Smooth muscle cell (in vitro differentiated cells): Measurements from ENCODE around the gene ACOXL. TPM values are rescaled to one million over a fixed set of nuclear protein-coding genes. Genes with fewer than 3 reads are reported as not detected.

Experiments used
- DNase-seq: peaks from one replicate; lab custom pipeline; 2025; ENCODE audit not compliant: unreplicated experiment; lab: John Stamatoyannopoulos, UW
- H2AFZ ChIP-seq: fragments of 200-600 bp; sonication (generic); 2 replicates; pipeline ENCODE4 v1.6.0; 2016; ENCODE audit warnings: antibody characterized with exemption, low read depth, mild to moderate bottlenecking
- H3F3A ChIP-seq: fragments of 200-600 bp; sonication (generic); 2 replicates; pipeline ENCODE4 v1.6.0; 2017; ENCODE audit warnings: antibody characterized with exemption, low read depth
- H3K27ac ChIP-seq: fragments of 200-600 bp; sonication (generic); 2 replicates; pipeline ENCODE4 v1.5.1; 2016; ENCODE audit warnings: low read depth, mild to moderate bottlenecking
- H3K27me3 ChIP-seq: fragments of 200-600 bp; sonication (generic); 2 replicates; pipeline ENCODE4 v1.6.1; 2016; ENCODE audit warnings: low read depth, mild to moderate bottlenecking
- H3K36me3 ChIP-seq: fragments of 200-600 bp; sonication (generic); 2 replicates; pipeline ENCODE4 v1.5.1; 2016; ENCODE audit warnings: low read depth
- H3K4me1 ChIP-seq: fragments of 200-600 bp; sonication (generic); 2 replicates; pipeline ENCODE4 v1.5.1; 2016; ENCODE audit warnings: low read depth
- H3K4me2 ChIP-seq: fragments of 200-600 bp; sonication (generic); 2 replicates; pipeline ENCODE4 v1.6.0; 2016; ENCODE audit warnings: mild to moderate bottlenecking
- H3K4me3 ChIP-seq: fragments of 200-600 bp; sonication (generic); 2 replicates; pipeline ENCODE4 v1.5.1; 2016; ENCODE audit warnings: mild to moderate bottlenecking
- H3K79me2 ChIP-seq: fragments of 200-600 bp; sonication (generic); 2 replicates; pipeline ENCODE4 v1.6.0; 2016; ENCODE audit warnings: low read depth, mild to moderate bottlenecking
- H3K9ac ChIP-seq: fragments of 200-600 bp; sonication (generic); 2 replicates; pipeline ENCODE4 v1.6.0; 2016; ENCODE audit warnings: low read depth
- H3K9me3 ChIP-seq: fragments of 200-600 bp; sonication (generic); replicated peaks from 2 replicates; pipeline ENCODE4 v1.5.1; 2016; ENCODE audit warnings: low read depth
- H4K20me1 ChIP-seq: fragments of 200-600 bp; sonication (generic); 2 replicates; pipeline ENCODE4 v1.6.0; 2016; ENCODE audit warnings: low read depth
- WGBS: methylation state at CpG from one replicate; pipeline ENCODE4 v1.1.7; 2016; ENCODE audit warnings: low lambda C conversion rate; 5-methylcytosine and 5-hydroxymethylcytosine counted together
- polyA plus RNA-seq: library from polyadenylated mRNA; unstranded; fragments of >200 nt; fragmentation: Nextera tagmentation; extraction: Ambion mirVana; gene quantifications from 2 replicates; pipeline ENCODE4 v1.2.1, GENCODE V29; 2016
- total RNA-seq: library from RNA; depleted of rRNA; stranded (reverse); fragments of >200 nt; gene quantifications from 2 replicates; pipeline ENCODE4 v1.2.3, GENCODE V29; 2014
- TF ChIP-seq, protein P1 (sequence below): fragments of 200-600 bp; sonication (generic); IDR thresholded peaks from 2 replicates; pipeline ENCODE4 v1.5.1; 2017; ENCODE audit warnings: borderline replicate concordance, mild to moderate bottlenecking, antibody characterized with exemption; ENCODE audit not compliant: insufficient read depth, poor library complexity, severe bottlenecking

Gene ACOXL
- total and polyA plus RNA-seq, 2 experiments from 2014 or later: not detected

GRCh38 chr2:111017034-111017622 lies 284.8 kb downstream of the ACOXL start:
- H3K9ac ChIP-seq: no peak overlapping the region
- H3K4me2 ChIP-seq: no peak overlapping the region

DNA sequence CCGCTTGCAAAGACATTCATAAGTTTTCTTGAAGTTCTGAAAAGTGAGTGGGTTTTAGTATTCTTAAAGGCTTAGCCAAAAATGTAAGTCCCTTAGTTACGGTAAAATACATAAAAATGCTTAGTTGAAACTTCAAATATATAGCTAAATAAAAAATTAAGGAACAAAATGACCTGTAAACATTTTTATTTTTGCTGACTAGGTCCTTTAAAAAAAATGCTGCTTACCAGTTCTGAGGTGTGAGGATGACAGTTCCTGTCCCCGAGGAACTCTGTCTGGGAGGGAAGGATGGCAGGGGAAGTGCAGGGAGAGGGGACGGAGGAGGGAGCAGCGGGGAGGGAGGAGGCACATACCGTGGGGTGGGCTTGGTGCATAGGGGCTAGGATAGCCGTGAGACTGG lies 285.5 kb downstream of the ACOXL start:
- Histone ChIP-seq H3K4me3 (no peak overlapping the region), H3K27me3 (no peaks in the 10 kb centered on the region), H2AFZ (no peak overlapping the region), H3K9me3 (peaks cover 3% of the 10 kb centered on the region), H3K9ac (no peak overlapping the region), H3K79me2 (no peaks in the 10 kb centered on the region), H3K27ac (no peak overlapping the region), H3K4me1 (no peaks in the 10 kb centered on the region), H3K4me2 (no peak overlapping the region), H3F3A (no peaks in the 10 kb centered on the region), H4K20me1 (no peaks in the 10 kb centered on the region), H3K36me3 (no peaks in the 10 kb centered on the region)
- TF ChIP-seq, protein P1, sequence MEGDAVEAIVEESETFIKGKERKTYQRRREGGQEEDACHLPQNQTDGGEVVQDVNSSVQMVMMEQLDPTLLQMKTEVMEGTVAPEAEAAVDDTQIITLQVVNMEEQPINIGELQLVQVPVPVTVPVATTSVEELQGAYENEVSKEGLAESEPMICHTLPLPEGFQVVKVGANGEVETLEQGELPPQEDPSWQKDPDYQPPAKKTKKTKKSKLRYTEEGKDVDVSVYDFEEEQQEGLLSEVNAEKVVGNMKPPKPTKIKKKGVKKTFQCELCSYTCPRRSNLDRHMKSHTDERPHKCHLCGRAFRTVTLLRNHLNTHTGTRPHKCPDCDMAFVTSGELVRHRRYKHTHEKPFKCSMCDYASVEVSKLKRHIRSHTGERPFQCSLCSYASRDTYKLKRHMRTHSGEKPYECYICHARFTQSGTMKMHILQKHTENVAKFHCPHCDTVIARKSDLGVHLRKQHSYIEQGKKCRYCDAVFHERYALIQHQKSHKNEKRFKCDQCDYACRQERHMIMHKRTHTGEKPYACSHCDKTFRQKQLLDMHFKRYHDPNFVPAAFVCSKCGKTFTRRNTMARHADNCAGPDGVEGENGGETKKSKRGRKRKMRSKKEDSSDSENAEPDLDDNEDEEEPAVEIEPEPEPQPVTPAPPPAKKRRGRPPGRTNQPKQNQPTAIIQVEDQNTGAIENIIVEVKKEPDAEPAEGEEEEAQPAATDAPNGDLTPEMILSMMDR: no peak
- no peak for DNase-seq
- 81% methylated on average over 6 of the region's 7 CpGs for WGBS

More at GRCh38 chr2:111017034-111017622, 284.8 kb downstream of the ACOXL start:
- no peak overlapping the region for H3K4me3 ChIP-seq
- no peak overlapping the region for H2AFZ ChIP-seq
- H3K27ac ChIP-seq: no peak overlapping the region
- H3K27me3 ChIP-seq: no peaks in the 10 kb centered on the region
- H3K9me3 ChIP-seq: peaks cover 9% of the 10 kb centered on the region
- H3K36me3 ChIP-seq: no peaks in the 10 kb centered on the region
- no peaks in the 10 kb centered on the region for H4K20me1 ChIP-seq
- WGBS: 92% methylated on average over 7 of the region's 7 CpGs
- DNase-seq: no peak
- TF ChIP-seq, protein P1: no peak
- no peaks in the 10 kb centered on the region for H3K4me1 ChIP-seq
- no peaks in the 10 kb centered on the region for H3K79me2 ChIP-seq
- H3F3A ChIP-seq: no peaks in the 10 kb centered on the region

DNA sequence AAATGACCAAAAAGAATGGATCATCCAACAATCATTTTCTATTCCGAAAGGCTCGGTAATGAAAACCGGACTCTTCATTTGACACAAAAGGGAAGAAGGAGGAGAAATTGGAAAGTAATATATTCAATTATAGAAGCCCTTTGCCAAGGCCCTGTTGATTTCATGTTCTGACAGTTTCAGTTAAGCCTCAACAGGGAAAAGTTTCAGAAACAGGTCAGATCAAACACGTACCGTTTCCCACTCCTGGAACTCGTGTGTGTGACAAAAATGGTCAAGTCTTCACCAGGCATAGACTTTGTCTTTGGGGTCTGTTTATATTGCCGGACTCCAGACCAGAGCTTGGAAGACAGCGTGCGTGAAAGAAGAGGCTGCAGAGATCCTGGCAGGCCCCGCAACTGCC lies 287.0 kb downstream of the ACOXL start:
- 93% methylated on average over 10 of the region's 10 CpGs for WGBS
- no peak overlapping the region for H3K27ac ChIP-seq
- H3K27me3 ChIP-seq: no peaks in the 10 kb centered on the region
- TF ChIP-seq, protein P1: no peak
- no peak overlapping the region for H3K4me2 ChIP-seq
- no peaks in the 10 kb centered on the region for H3K4me1 ChIP-seq
- no peaks in the 10 kb centered on the region for H3K9me3 ChIP-seq
- no peaks in the 10 kb centered on the region for H3F3A ChIP-seq
- H4K20me1 ChIP-seq: no peaks in the 10 kb centered on the region
- H3K4me3 ChIP-seq: no peak overlapping the region
- no peak overlapping the region for H2AFZ ChIP-seq
- no peaks in the 10 kb centered on the region for H3K36me3 ChIP-seq
- DNase-seq: no peak
- no peak overlapping the region for H3K9ac ChIP-seq
- H3K79me2 ChIP-seq: no peaks in the 10 kb centered on the region

- H3K9me3 ChIP-seq: no peaks in the 10 kb centered on the region
- no peak for DNase-seq
- no peak overlapping the region for H3K9ac ChIP-seq
- no peaks in the 10 kb centered on the region for H3F3A ChIP-seq
- H3K4me2 ChIP-seq: no peak overlapping the region
- H3K4me3 ChIP-seq: no peak overlapping the region
- H3K27me3 ChIP-seq: peaks cover 4% of the 10 kb centered on the region
- H3K36me3 ChIP-seq: no peaks in the 10 kb centered on the region
- H3K79me2 ChIP-seq: no peaks in the 10 kb centered on the region
- H4K20me1 ChIP-seq: no peaks in the 10 kb centered on the region
- 96% methylated on average over 7 of the region's 7 CpGs for WGBS
- TF ChIP-seq, protein P1: no peak
- H2AFZ ChIP-seq: no peak overlapping the region
- H3K27ac ChIP-seq: no peak overlapping the region
- no peaks in the 10 kb centered on the region for H3K4me1 ChIP-seq
Measured at GRCh38 chr2:111022633-111023032, 290.3 kb downstream of the ACOXL start.
